NB4 (cell line): ENCODE measurements around the gene TST.

Experiments
- DNase-seq: peaks from one replicate; pipeline ENCODE4 v3.0.0; 2010; ENCODE audit warnings: low read depth
- H3K4me3 ChIP-seq: one replicate; pipeline ENCODE4 v1.5.1; 2011; ENCODE audit warnings: mild to moderate bottlenecking, low read depth, low read length, moderate library complexity
- MAX ChIP-seq: IDR thresholded peaks from 2 replicates; pipeline ENCODE4 v1.6.1; 2011; ENCODE audit warnings: low read depth, low read length
- MYC ChIP-seq: IDR thresholded peaks from 2 replicates; pipeline ENCODE4 v1.6.1; 2011; ENCODE audit warnings: low read depth, low read length
- POLR2A ChIP-seq: IDR thresholded peaks from 2 replicates; pipeline ENCODE4 v1.6.1; 2011; ENCODE audit warnings: mild to moderate bottlenecking; ENCODE audit not compliant: insufficient read length; ENCODE audit errors: extremely low read depth
- TF ChIP-seq, protein P1 (sequence below): IDR thresholded peaks from one replicate; pipeline ENCODE4 v1.5.1; 2012; ENCODE audit warnings: low read depth, low read length

The TST gene

DNA sequence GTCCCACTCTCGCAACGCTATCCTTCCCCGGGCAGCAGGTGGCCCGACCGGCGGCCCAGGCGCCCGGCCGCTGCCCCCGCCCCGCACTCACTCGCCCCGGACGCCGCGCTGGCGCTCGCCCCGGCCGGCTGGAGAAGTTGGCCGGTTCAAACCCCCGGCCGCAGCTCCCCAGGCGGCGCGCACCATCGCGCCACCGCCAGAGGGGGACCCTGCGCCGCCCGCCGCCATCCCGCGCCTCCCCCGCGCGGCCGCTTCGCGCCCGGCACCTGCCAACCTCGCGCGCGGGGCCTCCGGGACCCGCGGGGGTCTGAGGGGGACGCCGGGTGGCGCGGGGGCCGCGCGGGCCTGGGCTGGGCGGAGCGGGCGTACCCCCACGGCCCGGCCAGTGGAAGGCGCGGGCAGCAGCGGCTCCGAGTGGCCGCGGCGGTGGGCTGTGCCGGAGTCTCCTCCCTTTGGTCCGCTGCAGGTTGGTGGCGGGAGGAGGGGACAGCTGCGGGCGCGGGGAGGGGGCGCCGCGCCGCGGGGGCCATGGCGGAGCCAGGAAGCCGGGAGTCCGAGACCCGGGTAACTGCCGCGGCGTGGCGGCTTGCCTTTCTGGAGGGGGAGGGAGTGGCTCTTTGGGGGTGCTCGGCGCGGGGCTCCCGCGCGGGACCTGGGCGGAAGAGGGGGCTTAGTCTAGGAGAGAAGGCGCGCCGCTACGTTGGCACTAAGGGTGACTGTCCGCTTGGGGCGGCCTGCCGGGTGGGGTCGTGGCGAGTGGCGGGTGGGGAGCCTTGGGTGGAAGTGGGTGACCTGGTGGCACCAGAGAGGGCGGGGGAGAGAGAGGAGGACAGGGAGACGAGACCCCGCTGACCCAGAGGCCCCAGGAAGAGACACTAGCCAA, at the start of gene TST, which contains the start of gene MPST:
Gene TST, minus strand, starts transcription at position 139 of the 883 bp plus-strand sequence. CDS start 715 bp downstream, outside the sequence.
Gene MPST, plus strand, starts transcription at position 434 of the 883 bp plus-strand sequence. Its CDS starts 95 bp downstream, at position 529.
- TF ChIP-seq POLR2A (peak; percentile 59), MYC (no peak; the same call in 1 of the 2 replicates), MAX (0 out of 2 replicates have a peak, but pooled peaks have one; percentile 7)
- H3K4me3 ChIP-seq = peak within 1 kb of the TSS; percentile 95
- DNase-seq = peak; percentile 87

DNA sequence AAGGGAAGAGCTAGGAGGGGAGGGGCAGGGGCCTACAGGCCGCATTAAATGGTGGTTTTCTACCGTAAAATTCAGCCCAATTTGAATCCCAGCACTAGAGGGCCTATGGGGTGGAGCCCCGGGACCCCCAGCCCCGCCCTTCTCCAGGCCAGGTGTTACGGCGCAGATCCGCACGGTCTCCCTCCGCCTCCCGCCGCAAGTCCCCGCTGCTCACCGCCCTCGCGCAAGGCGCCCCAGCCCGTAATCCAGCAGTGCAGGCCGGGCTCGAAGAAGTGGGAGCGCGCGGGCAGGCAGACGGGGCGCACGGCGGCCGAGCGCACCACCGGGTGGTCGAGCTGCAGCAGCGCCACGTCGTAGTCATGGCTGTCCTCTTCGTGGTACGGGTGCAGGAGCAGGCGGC, 49.6 kb upstream of the TST start:
- DNase-seq = no peak
- no peak for TF ChIP-seq MYC
- TF ChIP-seq MAX = no peak
- no peak for TF ChIP-seq POLR2A
- TF ChIP-seq, protein P1, sequence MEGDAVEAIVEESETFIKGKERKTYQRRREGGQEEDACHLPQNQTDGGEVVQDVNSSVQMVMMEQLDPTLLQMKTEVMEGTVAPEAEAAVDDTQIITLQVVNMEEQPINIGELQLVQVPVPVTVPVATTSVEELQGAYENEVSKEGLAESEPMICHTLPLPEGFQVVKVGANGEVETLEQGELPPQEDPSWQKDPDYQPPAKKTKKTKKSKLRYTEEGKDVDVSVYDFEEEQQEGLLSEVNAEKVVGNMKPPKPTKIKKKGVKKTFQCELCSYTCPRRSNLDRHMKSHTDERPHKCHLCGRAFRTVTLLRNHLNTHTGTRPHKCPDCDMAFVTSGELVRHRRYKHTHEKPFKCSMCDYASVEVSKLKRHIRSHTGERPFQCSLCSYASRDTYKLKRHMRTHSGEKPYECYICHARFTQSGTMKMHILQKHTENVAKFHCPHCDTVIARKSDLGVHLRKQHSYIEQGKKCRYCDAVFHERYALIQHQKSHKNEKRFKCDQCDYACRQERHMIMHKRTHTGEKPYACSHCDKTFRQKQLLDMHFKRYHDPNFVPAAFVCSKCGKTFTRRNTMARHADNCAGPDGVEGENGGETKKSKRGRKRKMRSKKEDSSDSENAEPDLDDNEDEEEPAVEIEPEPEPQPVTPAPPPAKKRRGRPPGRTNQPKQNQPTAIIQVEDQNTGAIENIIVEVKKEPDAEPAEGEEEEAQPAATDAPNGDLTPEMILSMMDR = no peak
- H3K4me3 ChIP-seq = no peak overlapping the region

DNA sequence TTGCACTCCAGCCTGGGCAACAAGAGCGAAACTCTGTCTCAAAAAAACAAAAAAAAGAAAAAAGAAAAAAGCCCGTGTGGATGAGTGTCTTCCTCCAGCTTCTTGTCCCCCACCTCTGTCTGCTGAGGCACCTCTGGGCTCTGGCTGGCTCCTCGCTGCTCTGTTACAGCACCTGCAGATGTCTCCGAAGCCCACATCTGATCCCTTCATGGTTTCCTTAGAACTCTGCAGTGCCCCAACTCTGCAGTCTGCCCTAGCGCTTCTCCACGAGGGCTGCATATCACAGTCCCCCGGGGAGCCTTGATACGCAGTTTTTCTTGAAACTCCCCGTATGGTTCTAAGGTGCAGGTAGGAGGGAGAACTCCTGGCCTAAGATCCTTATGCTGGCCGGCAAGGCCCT, 48.2 kb upstream of the TST start:
- no peak overlapping the region for H3K4me3 ChIP-seq
- no peak for DNase-seq
- TF ChIP-seq MYC = no peak
- TF ChIP-seq MAX = no peak
- no peak for TF ChIP-seq POLR2A
- TF ChIP-seq, protein P1 = no peak

DNA sequence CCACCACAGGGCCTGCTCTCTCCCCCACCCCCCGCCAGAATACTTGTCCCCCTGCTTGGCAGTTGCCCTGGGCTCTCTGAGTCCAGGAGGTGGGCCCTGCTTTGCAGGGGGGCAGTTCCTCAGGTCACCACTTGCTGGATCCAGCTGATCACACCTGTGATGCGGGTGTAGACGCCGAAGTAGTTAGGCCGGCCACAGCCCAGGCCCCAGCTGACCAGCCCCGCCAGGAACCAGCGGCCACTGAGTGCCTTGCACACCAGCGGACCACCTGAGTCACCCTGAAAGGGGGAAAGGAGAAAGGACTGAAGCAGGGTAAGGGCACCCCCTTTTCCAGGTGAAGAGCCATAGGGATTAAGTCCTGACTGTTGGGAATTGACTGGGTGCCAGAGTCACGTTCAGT, 46.7 kb upstream of the TST start:
- H3K4me3 ChIP-seq = no peak overlapping the region
- no peak for TF ChIP-seq MYC
- TF ChIP-seq MAX = no peak
- TF ChIP-seq, protein P1 = no peak
- no peak for TF ChIP-seq POLR2A
- no peak for DNase-seq

DNA sequence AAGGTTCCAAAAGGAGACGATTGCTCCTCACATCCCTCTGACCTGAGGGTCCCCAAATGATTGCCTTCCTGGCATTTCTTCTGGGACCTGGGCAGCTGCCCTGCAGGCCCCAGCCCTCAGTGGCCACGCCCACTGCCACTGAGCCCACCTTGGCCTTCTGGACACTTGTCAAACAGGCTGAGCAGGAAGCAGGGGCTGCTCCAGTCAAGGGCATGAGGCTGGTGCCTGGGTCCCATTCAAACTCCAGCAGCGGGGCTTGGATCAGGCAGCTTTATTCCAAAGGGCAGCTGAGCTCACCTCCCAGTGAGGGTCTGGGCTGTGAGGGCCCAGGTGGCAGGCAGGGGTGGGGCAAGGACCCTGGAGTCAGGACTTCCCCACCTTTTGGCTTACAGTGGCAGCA, 45.9 kb upstream of the TST start:
- H3K4me3 ChIP-seq = no peak overlapping the region
- TF ChIP-seq MAX = no peak
- TF ChIP-seq POLR2A = no peak
- TF ChIP-seq MYC = no peak
- TF ChIP-seq, protein P1 = no peak
- no peak for DNase-seq

- TF ChIP-seq, protein P1 = no peak
- TF ChIP-seq POLR2A = no peak
- no peak for TF ChIP-seq MAX
- TF ChIP-seq MYC = no peak
- H3K4me3 ChIP-seq = no peak overlapping the region
- no peak for DNase-seq
Observed at GRCh38 chr22:37064553-37064952, 45.3 kb upstream of the TST start.
